CD4-positive, CD25-positive, alpha-beta regulatory T cell (primary cell): Measurements from ENCODE around the gene RPP14. TPM values are rescaled to one million over a fixed set of nuclear protein-coding genes. Genes with fewer than 3 reads are reported as not detected.
A peak's percentile ranks its signal among the peaks of the same experiment; 100 is the strongest.
"Not testable (repeated sequence)": the region's sequence is repeated elsewhere in the genome, so short reads cannot be mapped to it uniquely, and the experiment has no call there.

ENCODE experiments used
- ATAC-seq, 2 donors: fragments of 150-1000 bp; cut with Tn5 transposase; one replicate each; pipeline ENCODE4 v1.10.0; 2021; ENCODE audit warnings: low read depth in 2 of 2, moderate number of reproducible peaks in 2 of 2, moderate library complexity in 1 of 2
- DNase-seq, 3 donors: peaks; one replicate each; pipeline versions ENCODE4 v3.0.0 to v3.0.0-alpha.2; 2012 to 2022; ENCODE audit warnings: mixed read lengths in 1 of 3
- H3K27ac ChIP-seq: one replicate; pipeline ENCODE4 v1.7.0; 2013; ENCODE audit warnings: mild to moderate bottlenecking, low read length; ENCODE audit not compliant: insufficient read depth, poor library complexity, severe bottlenecking
- H3K27me3 ChIP-seq: one replicate; pipeline ENCODE4 v1.7.0; 2013; ENCODE audit warnings: low read length; ENCODE audit not compliant: control insufficient read depth, insufficient read depth
- H3K36me3 ChIP-seq: one replicate; pipeline ENCODE4 v1.7.0; 2013; ENCODE audit warnings: mild to moderate bottlenecking, low read length, moderate library complexity; ENCODE audit not compliant: control insufficient read depth, insufficient read depth
- H3K4me1 ChIP-seq: 2 replicates; pipeline ENCODE4 v1.7.0; 2013; ENCODE audit warnings: mild to moderate bottlenecking, low read length; ENCODE audit not compliant: insufficient read depth, control insufficient read depth, poor library complexity, severe bottlenecking
- H3K4me3 ChIP-seq: one replicate; pipeline ENCODE4 v1.7.0; 2013; ENCODE audit warnings: low read depth, mild to moderate bottlenecking, low read length, moderate library complexity
- H3K9me3 ChIP-seq, 2 experiments: 1 replicate in 1 of 2; 2 replicates in 1 of 2; pipeline ENCODE4 v1.7.0; 2013; ENCODE audit warnings: low read length in 2 of 2, mild to moderate bottlenecking in 1 of 2, moderate library complexity in 1 of 2; ENCODE audit not compliant: control insufficient read depth in 2 of 2
- H3K27ac Mint-ChIP-seq, 3 donors: one replicate each; pipeline ENCODE4 v1.8.0; 2020 to 2022; ENCODE audit warnings: mild to moderate bottlenecking in 3 of 3, mixed read lengths in 3 of 3, moderate library complexity in 2 of 3
- H3K27me3 Mint-ChIP-seq: one replicate; pipeline ENCODE4 v1.8.0; 2022; ENCODE audit warnings: mild to moderate bottlenecking, mixed read lengths
- H3K36me3 Mint-ChIP-seq: one replicate; pipeline ENCODE4 v1.8.0; 2020; ENCODE audit warnings: mixed read lengths
- H3K4me1 Mint-ChIP-seq, 4 donors: one replicate each; pipeline ENCODE4 v1.8.0; 2020 to 2022; ENCODE audit warnings: mixed read lengths in 4 of 4, mild to moderate bottlenecking in 1 of 4
- H3K4me3 Mint-ChIP-seq, 4 donors: one replicate each; pipeline ENCODE4 v1.8.0; 2020 to 2022; ENCODE audit warnings: mild to moderate bottlenecking in 4 of 4, mixed read lengths in 4 of 4, moderate library complexity in 3 of 4
- H3K9me3 Mint-ChIP-seq, 7 donors: one replicate each; pipeline ENCODE4 v1.8.0; 2020 to 2022; ENCODE audit warnings: mixed read lengths in 7 of 7, mild to moderate bottlenecking in 3 of 7, moderate library complexity in 2 of 7
- polyA plus RNA-seq, 4 donors: library from polyadenylated mRNA; unstranded; fragments of 300-500 nt; fragmentation: Illumina TruSeq; gene quantifications; one replicate each; pipeline ENCODE4 v1.2.3, GENCODE V29; 2021
- total RNA-seq: library from RNA; stranded (reverse); gene quantifications from one replicate; pipeline ENCODE4 v1.2.3, GENCODE V29; 2022

The RPP14 gene
- total and polyA plus RNA-seq, 5 donors from 2014 or later = 5.7 to 14.3 (median 7.0) TPM

DNA sequence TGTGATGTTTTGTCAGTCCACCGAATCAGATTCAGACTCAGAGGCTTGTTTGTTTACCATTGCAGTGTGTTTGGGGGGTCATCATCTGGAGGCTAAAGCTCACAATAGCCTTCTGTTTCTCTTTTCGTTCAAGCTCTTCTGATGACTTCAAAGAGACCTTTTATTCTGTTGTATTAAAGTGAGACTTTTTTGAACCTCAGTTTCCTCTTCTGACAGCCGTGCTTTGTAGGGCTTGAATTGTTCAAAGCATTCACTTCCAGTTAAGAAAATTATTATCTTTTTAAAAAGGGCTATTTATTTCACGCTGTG lies 27.9 kb downstream of the RPP14 start:
- peaks cover 19 to 45% (median 39%) of the 10 kb centered on the region in 4 donors for H3K4me1 Mint-ChIP-seq
- peaks cover 5% of the 10 kb centered on the region for H3K36me3 Mint-ChIP-seq
- H3K9me3 Mint-ChIP-seq = no peaks in the 10 kb centered on the region
- no peak overlapping the region for H3K27ac ChIP-seq
- ATAC-seq (no peak), DNase-seq (no peak)
- peak overlapping the region; percentile 65 to 96 (median 95) for H3K27ac Mint-ChIP-seq
- H3K9me3 ChIP-seq = no peaks in the 10 kb centered on the region
- peak overlapping the region; percentile 83 for H3K4me3 ChIP-seq
- H3K27me3 Mint-ChIP-seq = peaks cover 5% of the 10 kb centered on the region
- H3K36me3 ChIP-seq = no peaks in the 10 kb centered on the region
- peak overlapping the region; percentile 99 to 100 (median 100) for H3K4me3 Mint-ChIP-seq
- H3K27me3 ChIP-seq = no peaks in the 10 kb centered on the region
- peaks cover 29% of the 10 kb centered on the region for H3K4me1 ChIP-seq

DNA sequence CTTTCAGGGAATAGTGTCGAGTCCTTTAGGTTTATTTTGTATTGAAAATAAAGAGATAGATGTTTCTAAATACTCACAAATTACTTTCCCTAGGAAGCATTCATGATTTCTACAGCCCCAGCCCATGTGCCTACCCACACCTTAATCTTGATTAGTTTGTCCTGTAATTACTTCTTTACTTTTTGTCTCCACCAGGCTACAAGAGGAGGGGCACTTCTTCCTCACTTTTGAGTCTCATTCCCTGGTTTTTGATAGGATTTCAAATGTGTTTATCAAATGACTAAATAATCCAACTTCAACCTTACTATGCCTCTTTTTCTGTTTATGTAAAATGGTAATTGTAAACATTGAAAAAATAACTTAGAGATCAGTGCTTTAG lies 28.4 kb downstream of the RPP14 start:
- Histone ChIP-seq H3K4me3 (peak overlapping the region; percentile 83), H3K9me3 (no peaks in the 10 kb centered on the region), H3K36me3 (no peaks in the 10 kb centered on the region), H3K4me1 (peaks cover 29% of the 10 kb centered on the region), H3K27ac (no peak overlapping the region), H3K27me3 (no peaks in the 10 kb centered on the region)
- peak overlapping the region; percentile 58 to 100 (median 100) for H3K4me3 Mint-ChIP-seq
- H3K9me3 Mint-ChIP-seq = no peaks in the 10 kb centered on the region
- H3K4me1 Mint-ChIP-seq = peaks cover 19 to 45% (median 40%) of the 10 kb centered on the region in 4 donors
- ATAC-seq (no peak), DNase-seq (no peak)
- H3K27ac Mint-ChIP-seq = peak overlapping the region in 1 of 3 donors; percentile 43
- peaks cover 5% of the 10 kb centered on the region for H3K27me3 Mint-ChIP-seq
- H3K36me3 Mint-ChIP-seq = peaks cover 7% of the 10 kb centered on the region

DNA sequence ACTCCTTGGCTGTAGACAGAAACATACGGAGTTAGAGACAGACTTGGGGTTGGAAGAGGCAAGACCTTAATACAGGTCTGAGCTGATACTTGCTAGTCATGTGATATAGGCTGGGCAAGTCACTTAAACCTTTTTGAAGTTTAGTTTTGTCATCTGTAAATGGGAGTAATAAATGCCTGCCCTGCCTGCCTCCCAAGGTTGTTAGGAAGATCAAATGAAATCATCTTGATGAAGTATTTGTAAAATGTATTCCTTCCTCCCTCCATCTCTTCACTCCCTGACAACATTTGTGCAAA lies 29.6 kb downstream of the RPP14 start:
- no peak overlapping the region for H3K27ac ChIP-seq
- H3K9me3 Mint-ChIP-seq = no peaks in the 10 kb centered on the region
- peaks cover 7% of the 10 kb centered on the region for H3K36me3 Mint-ChIP-seq
- H3K4me1 ChIP-seq = peaks cover 29% of the 10 kb centered on the region
- H3K27ac Mint-ChIP-seq = no peak overlapping the region
- no peaks in the 10 kb centered on the region for H3K36me3 ChIP-seq
- no peak for ATAC-seq
- peaks cover 19 to 45% (median 41%) of the 10 kb centered on the region in 4 donors for H3K4me1 Mint-ChIP-seq
- H3K4me3 ChIP-seq = no peak overlapping the region
- H3K4me3 Mint-ChIP-seq = peak overlapping the region in 2 of 4 donors; percentile 81 to 99
- H3K27me3 Mint-ChIP-seq = peaks cover 5% of the 10 kb centered on the region
- no peaks in the 10 kb centered on the region for H3K9me3 ChIP-seq
- no peak for DNase-seq
- no peaks in the 10 kb centered on the region for H3K27me3 ChIP-seq

DNA sequence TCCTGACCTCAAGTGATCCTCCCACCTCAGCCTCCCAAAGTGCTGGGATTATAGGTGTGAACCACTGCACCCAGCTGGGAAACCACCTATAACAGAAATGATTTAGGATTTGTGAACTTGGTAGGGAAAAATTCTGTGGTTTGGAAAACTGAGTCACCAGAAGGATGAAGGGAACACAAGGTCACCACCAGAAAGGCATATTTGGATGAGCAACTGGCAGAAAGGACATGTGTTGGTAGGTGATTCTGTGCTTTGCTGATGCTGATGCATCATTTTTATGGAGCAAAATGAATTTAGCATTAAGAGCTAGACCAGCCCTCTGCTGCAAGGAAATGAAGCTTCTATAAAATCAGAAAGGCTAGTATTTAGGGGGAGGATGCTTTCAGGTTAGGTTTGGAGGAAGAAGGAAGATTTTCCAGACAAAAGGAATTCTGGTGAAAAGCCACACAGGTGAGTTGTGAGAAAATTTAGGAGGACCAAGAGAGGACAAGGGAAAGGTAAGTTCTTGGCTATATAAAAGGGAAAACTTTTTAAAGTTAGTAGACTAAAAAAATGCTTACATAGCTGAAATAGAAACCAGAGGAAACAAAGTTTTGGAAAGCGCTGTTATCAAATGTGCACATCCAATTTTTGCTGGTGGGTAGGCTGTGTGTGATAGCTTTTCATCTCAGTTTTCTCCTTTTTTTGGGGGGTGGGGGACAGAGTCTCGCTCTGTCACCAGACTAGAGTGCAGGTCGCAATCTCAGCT lies 30.3 kb downstream of the RPP14 start:
- no peak overlapping the region for H3K27ac Mint-ChIP-seq
- DNase-seq = no peak
- Histone ChIP-seq H3K36me3 (peaks cover 3% of the 10 kb centered on the region), H3K27me3 (no peaks in the 10 kb centered on the region), H3K4me3 (no peak overlapping the region), H3K9me3 (no peaks in the 10 kb centered on the region), H3K4me1 (peaks cover 29% of the 10 kb centered on the region), H3K27ac (no peak overlapping the region)
- H3K4me3 Mint-ChIP-seq = no peak overlapping the region
- ATAC-seq = no peak
- peaks cover 19 to 45% (median 41%) of the 10 kb centered on the region in 4 donors for H3K4me1 Mint-ChIP-seq
- peaks cover 5% of the 10 kb centered on the region for H3K27me3 Mint-ChIP-seq
- no peaks in the 10 kb centered on the region for H3K9me3 Mint-ChIP-seq
- peaks cover 12% of the 10 kb centered on the region for H3K36me3 Mint-ChIP-seq

DNA sequence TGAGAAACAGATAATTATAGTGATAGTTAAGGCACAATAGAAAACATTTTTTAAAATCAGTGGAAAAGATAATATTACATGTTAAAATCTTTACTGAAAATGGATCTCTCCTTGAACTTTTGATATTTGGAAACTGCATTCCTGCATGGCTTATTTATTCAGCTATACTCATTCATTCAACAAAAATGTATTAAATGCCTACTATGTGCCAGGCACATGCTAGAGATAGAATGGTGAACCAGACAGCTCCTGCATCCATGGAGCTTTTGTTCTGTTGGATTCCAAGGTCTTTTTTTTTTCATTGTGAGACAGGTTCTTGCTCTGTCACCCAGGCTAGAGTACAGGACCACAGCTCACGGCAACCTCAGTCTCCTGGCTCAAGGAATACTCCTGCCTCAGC lies 31.1 kb downstream of the RPP14 start:
- H3K4me1 ChIP-seq = peaks cover 28% of the 10 kb centered on the region
- Mint-ChIP-seq H3K27me3 (peaks cover 5% of the 10 kb centered on the region), H3K4me3 (no peak overlapping the region), H3K9me3 (no peaks in the 10 kb centered on the region), H3K4me1 (peaks cover 19 to 41% (median 41%) of the 10 kb centered on the region in 4 donors), H3K36me3 (peaks cover 12% of the 10 kb centered on the region), H3K27ac (no peak overlapping the region)
- no peaks in the 10 kb centered on the region for H3K27me3 ChIP-seq
- peaks cover 3% of the 10 kb centered on the region for H3K36me3 ChIP-seq
- no peak for DNase-seq
- H3K9me3 ChIP-seq = no peaks in the 10 kb centered on the region
- no peak overlapping the region for H3K4me3 ChIP-seq
- no peak for ATAC-seq
- H3K27ac ChIP-seq = no peak overlapping the region

DNA sequence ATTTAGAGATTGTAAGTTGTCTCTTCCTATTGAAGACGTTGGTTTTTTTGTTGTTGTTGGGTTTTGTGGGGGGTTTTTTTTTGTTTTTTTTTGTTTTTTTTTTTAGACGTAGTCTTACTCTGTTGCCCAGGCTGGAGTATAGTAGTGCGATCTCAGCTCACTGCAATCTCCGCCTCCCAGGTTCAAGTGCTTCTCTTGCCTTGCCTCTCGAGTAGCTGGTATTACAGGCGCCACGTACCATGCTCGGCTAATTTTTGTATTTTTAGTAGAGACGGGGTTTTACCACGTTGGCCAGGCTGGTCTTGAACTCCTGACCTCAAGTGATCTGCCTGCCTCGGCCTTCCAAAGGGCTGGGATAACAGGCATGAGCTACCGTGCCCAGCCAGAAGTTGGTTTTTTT lies 33.1 kb downstream of the RPP14 start:
- H3K9me3 ChIP-seq, H3K4me3 ChIP-seq, H3K27ac Mint-ChIP-seq, H3K36me3 ChIP-seq, H3K27me3 ChIP-seq, ATAC-seq, H3K9me3 Mint-ChIP-seq, H3K27me3 Mint-ChIP-seq, H3K27ac ChIP-seq, DNase-seq: not testable (repeated sequence)
- Mint-ChIP-seq H3K4me1 (peaks cover 12 to 42% (median 34%) of the 10 kb centered on the region in 4 donors), H3K36me3 (peaks cover 17% of the 10 kb centered on the region), H3K4me3 (peak overlapping the region in 1 of 4 donors; percentile 32)
- peaks cover 14% of the 10 kb centered on the region for H3K4me1 ChIP-seq

DNA sequence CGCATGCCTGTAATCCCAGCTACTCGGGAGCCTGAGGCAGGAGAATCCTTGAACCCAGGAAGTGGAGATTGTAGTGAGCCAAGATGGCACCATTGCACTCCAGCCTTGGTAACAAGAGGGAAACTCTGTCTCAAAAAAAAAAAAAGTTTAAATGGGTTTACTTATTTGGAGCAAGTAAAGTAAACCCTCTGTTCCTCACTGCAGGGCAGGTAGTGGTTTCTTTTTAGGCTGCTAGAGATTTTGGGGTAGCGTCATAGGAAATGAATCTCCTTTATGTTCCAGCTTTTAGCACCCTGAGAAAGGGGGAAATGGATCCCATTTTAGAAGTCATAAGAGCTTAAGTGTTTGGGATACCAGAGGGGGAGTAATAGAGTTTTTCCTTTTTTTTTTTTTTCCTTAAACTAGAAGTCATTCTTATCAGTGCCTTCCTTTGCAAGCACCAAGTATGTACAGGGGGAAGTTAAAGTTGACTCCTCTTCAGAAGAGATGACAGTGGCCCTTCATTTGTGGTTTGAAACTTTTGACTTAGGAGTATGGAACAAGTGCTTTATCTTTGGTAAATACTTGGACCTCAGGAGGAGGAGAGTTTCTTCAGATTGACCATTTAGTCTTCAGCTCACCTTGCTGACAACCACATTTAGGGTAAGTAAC lies 34.7 kb downstream of the RPP14 start:
- Mint-ChIP-seq H3K4me1 (peaks cover 0 to 31% (median 23%) of the 10 kb centered on the region in 4 donors), H3K27me3 (no peaks in the 10 kb centered on the region), H3K9me3 (no peaks in the 10 kb centered on the region), H3K27ac (no peak overlapping the region), H3K36me3 (peaks cover 17% of the 10 kb centered on the region), H3K4me3 (no peak overlapping the region)
- Histone ChIP-seq H3K36me3 (peaks cover 3% of the 10 kb centered on the region), H3K4me1 (peaks cover under 1% of the 10 kb centered on the region), H3K27me3 (no peaks in the 10 kb centered on the region), H3K4me3 (no peak overlapping the region), H3K27ac (no peak overlapping the region), H3K9me3 (no peaks in the 10 kb centered on the region)
- DNase-seq (no peak), ATAC-seq (no peak)

DNA sequence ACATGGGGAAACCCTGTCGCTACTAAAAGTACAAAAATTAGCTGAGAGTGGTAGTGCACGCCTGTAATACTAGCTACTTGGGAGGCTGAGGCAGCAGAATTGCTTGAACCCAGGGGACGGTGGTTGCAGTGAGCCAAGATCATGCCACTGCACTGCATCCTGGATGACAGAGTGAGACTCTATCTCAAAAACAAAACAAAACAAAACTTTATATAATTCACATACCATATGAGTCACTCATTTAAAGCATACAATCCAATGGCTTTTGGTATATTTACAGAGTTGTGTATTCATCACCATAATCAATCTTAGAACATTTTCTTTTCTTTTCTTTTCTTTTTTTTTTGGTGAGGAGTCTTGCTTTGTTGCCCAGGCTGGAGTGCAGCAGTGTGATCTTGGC lies 35.3 kb downstream of the RPP14 start:
- peaks cover 0 to 31% (median 22%) of the 10 kb centered on the region in 4 donors for H3K4me1 Mint-ChIP-seq
- no peak overlapping the region for H3K27ac ChIP-seq

More for the DNA sequence above, 35.3 kb downstream of the RPP14 start:
- Histone ChIP-seq H3K4me3 (no peak overlapping the region), H3K36me3 (peaks cover 3% of the 10 kb centered on the region), H3K27me3 (no peaks in the 10 kb centered on the region), H3K4me1 (no peaks in the 10 kb centered on the region), H3K9me3 (no peaks in the 10 kb centered on the region)
- no peak for ATAC-seq
- DNase-seq = no peak
- H3K9me3 Mint-ChIP-seq = peaks cover 0 to 1% (median 0%) of the 10 kb centered on the region in 7 donors
- H3K4me3 Mint-ChIP-seq = no peak overlapping the region
- no peak overlapping the region for H3K27ac Mint-ChIP-seq
- H3K27me3 Mint-ChIP-seq = no peaks in the 10 kb centered on the region
- peaks cover 21% of the 10 kb centered on the region for H3K36me3 Mint-ChIP-seq
